ENCODE measurements around the gene CD9.
"Not testable (repeated sequence)": the region's sequence is repeated elsewhere in the genome, so short reads cannot be mapped to it uniquely, and the experiment has no call there.

CD9 gene

GRCh38 chr12:6199531-6200255 lies 507 bp upstream of the CD9 start:
- no peak for FAIRE-seq

- FAIRE-seq: no peak
These were observed 1.0 kb downstream of the CD9 start for GRCh38 chr12:6201213-6201608.

GRCh38 chr12:6201826-6202225 lies 1.6 kb downstream of the CD9 start:
- FAIRE-seq: no peak

- no peak for FAIRE-seq
These were observed 2.1 kb downstream of the CD9 start for GRCh38 chr12:6202304-6202703.

- FAIRE-seq: no peak
These were observed 2.6 kb downstream of the CD9 start for GRCh38 chr12:6202846-6203245.

- FAIRE-seq: no peak
These were observed 3.4 kb downstream of the CD9 start for GRCh38 chr12:6203601-6204000.

GRCh38 chr12:6204533-6205143 lies 4.4 kb downstream of the CD9 start:
- FAIRE-seq: no peak

- no peak for FAIRE-seq
These were observed 4.9 kb downstream of the CD9 start for GRCh38 chr12:6205144-6205539.

- no peak for FAIRE-seq
These were observed 5.6 kb downstream of the CD9 start for GRCh38 chr12:6205761-6206160.

- no peak for FAIRE-seq
These were observed 6.1 kb downstream of the CD9 start for GRCh38 chr12:6206327-6206726.

- FAIRE-seq: no peak
These were observed 7.2 kb downstream of the CD9 start for GRCh38 chr12:6207259-6207925.

GRCh38 chr12:6208130-6208529 lies 7.9 kb downstream of the CD9 start:
- no peak for FAIRE-seq

GRCh38 chr12:6209428-6209827 lies 9.2 kb downstream of the CD9 start:
- not testable (repeated sequence) for FAIRE-seq

GRCh38 chr12:6211421-6211869 lies 11.2 kb downstream of the CD9 start:
- FAIRE-seq: no peak

- no peak for FAIRE-seq
These were observed 11.9 kb downstream of the CD9 start for GRCh38 chr12:6212086-6212485.

GRCh38 chr12:6213969-6214368 lies 13.8 kb downstream of the CD9 start:
- FAIRE-seq: no peak

- no peak for FAIRE-seq
These were observed 14.4 kb downstream of the CD9 start for GRCh38 chr12:6214633-6215032.

GRCh38 chr12:6215120-6215807 lies 15.1 kb downstream of the CD9 start:
- FAIRE-seq: no peak

GRCh38 chr12:6215932-6216494 lies 15.8 kb downstream of the CD9 start:
- no peak for FAIRE-seq

- no peak for FAIRE-seq
These were observed 16.4 kb downstream of the CD9 start for GRCh38 chr12:6216581-6216980.

GRCh38 chr12:6218347-6218925 lies 18.2 kb downstream of the CD9 start:
- FAIRE-seq: no peak

GRCh38 chr12:6219980-6220379 lies 19.8 kb downstream of the CD9 start:
- FAIRE-seq: no peak

- FAIRE-seq: no peak
These were observed 20.9 kb downstream of the CD9 start for GRCh38 chr12:6221146-6221545.
